ENCODE data around the gene VTN.

GRCh38 chr17:28364665-28365363 is 5.3 kb downstream of the VTN start, which contains the start of gene SEBOX:
- no peak for TF ChIP-seq CTCF (IDR thresholded peaks at IDR 0.05)
- TF ChIP-seq POLR2A (IDR thresholded peaks at IDR 0.05), result no peak
- TF ChIP-seq EP300 (IDR thresholded peaks at IDR 0.05), result no peak

All from stomach (tissue), 4 donors.